GM19328 (cell line): ENCODE measurements around the gene AIP.

ENCODE experiments used
- ATAC-seq: cut with Tn5 transposase; IDR thresholded peaks from one replicate; pipeline ENCODE4 v1.9.1; 2021; ENCODE audit warnings: mild to moderate bottlenecking, moderate library complexity; ENCODE audit not compliant: unreplicated experiment

AIP gene

DNA sequence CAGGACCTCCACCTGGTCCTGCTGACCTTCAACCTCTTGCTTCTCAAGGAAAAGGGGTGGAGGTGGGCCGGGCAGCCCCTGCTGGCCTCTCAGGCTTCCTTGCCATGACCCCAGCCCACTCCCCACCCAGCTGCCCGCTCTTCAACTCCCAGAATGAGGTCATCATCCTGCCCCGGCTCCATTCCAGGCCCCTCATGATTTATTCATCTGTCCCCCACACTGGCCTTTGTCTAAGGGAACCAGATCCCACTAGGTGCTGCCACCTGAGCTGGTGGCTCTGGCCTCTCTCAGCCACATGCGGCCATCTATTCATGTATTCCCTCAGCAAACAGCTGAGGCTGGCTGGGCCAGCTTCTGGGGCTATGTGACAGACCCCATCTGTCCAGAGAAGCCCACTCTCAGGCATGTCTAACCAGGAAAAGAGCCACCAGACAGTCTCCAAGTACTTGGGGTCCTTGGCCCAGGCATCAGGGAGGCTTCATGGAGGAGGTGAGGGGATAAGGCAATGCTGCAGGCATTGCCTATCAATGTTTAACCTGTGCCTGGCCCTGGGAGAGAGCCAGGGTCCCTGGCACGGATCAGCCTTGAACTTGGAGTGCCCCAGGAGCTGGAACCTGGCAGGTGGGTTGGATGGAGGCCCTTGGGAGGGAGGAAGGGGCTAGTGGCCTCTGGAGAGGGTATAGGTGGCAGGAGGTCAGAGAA, 42.6 kb downstream of the AIP start:
- ATAC-seq = no peak

DNA sequence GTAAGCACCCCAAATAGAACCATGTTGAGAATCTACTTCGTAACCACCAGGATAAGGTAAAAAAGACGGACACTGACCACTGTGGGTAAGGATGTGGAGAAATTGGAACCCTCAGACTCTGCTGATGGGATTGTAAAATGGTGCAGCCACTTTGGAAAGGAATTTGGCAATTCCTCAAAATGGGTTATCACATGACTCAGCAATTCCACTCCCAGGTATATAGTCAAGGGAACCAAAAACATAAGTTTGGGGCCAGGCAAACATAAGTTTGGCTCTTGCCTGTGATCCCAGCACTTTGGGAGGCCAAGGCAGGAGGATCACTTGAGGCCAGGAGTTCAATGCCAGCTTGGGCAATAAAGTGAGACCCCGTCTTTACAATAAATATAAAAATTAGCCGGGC, 45.5 kb downstream of the AIP start:
- no peak for ATAC-seq

GRCh38 chr11:67530282-67530592, 47.4 kb downstream of the AIP start:
- ATAC-seq = no peak

- ATAC-seq = no peak
Observed at GRCh38 chr11:67532889-67533288, 50.1 kb downstream of the AIP start.

GRCh38 chr11:67534070-67534679, 51.3 kb downstream of the AIP start:
- ATAC-seq = no peak

DNA sequence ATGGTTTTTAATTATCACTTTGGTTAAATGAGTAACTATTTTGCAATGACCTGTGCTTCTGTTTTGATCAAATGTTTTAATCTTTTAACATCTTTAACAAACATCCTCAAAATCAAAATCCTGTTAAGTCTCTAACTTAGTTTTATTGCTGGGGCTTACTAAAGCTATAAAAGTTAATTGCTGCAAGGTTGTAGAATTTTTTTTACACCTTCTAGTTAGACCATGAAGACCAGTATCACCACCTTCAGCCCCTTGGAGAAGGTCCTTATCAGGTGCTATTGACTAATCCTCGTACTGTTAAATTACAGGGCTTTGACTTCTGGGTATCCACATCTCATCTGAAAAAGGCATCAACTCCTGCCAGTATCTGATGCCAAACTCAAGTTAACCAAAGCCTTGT, 52.7 kb downstream of the AIP start:
- no peak for ATAC-seq

GRCh38 chr11:67538306-67538705, 55.5 kb downstream of the AIP start:
- ATAC-seq = no peak

DNA sequence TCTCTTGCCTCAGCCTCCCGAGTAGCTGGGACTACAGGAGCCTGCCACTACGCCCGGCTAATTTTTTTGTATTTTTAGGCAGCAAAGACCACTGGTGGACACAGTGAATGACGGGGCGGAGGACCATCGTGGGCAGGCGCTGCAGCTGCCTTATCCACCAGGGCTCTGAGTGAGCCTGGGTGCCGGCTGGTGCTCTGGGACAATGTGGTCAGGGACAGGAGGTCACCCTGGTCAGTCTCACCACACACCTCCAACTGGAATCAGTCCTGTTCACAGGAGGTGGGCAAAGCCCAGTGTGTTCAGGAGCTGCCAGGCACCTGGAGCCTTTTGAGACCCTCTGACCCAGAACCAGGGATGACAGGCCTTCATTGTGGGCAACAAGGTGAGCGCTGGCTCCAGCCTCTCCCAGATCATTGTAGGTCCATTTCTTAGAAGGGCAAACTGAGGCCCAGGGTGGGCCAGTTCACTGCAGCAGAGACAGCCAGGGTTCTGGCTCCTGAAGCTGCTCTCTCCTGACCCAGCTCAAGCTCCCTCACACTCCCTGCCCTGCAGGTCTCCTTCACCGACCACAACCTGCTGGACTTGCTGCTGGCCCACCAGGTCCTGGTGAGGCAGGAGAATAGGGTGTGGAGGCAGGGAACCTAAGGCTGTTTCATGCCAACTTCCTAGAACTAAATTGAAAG, 56.1 kb downstream of the AIP start:
- ATAC-seq = no peak

- ATAC-seq = no peak
Observed at GRCh38 chr11:67539550-67539949, 56.7 kb downstream of the AIP start.
